Smooth muscle cell (in vitro differentiated cells): Measurements from ENCODE around the gene UGT1A6. TPM values are rescaled to one million over a fixed set of nuclear protein-coding genes. Genes with fewer than 3 reads are reported as not detected.
"Not testable (repeated sequence)": the region's sequence is repeated elsewhere in the genome, so short reads cannot be mapped to it uniquely, and the experiment has no call there.

Experiments
- DNase-seq: peaks from one replicate; lab custom pipeline; 2025; ENCODE audit not compliant: unreplicated experiment; lab: John Stamatoyannopoulos, UW
- H2AFZ ChIP-seq: fragments of 200-600 bp; sonication (generic); 2 replicates; pipeline ENCODE4 v1.6.0; 2016; ENCODE audit warnings: antibody characterized with exemption, low read depth, mild to moderate bottlenecking
- H3F3A ChIP-seq: fragments of 200-600 bp; sonication (generic); 2 replicates; pipeline ENCODE4 v1.6.0; 2017; ENCODE audit warnings: antibody characterized with exemption, low read depth
- H3K27ac ChIP-seq: fragments of 200-600 bp; sonication (generic); 2 replicates; pipeline ENCODE4 v1.5.1; 2016; ENCODE audit warnings: low read depth, mild to moderate bottlenecking
- H3K27me3 ChIP-seq: fragments of 200-600 bp; sonication (generic); 2 replicates; pipeline ENCODE4 v1.6.1; 2016; ENCODE audit warnings: low read depth, mild to moderate bottlenecking
- H3K36me3 ChIP-seq: fragments of 200-600 bp; sonication (generic); 2 replicates; pipeline ENCODE4 v1.5.1; 2016; ENCODE audit warnings: low read depth
- H3K4me1 ChIP-seq: fragments of 200-600 bp; sonication (generic); 2 replicates; pipeline ENCODE4 v1.5.1; 2016; ENCODE audit warnings: low read depth
- H3K4me2 ChIP-seq: fragments of 200-600 bp; sonication (generic); 2 replicates; pipeline ENCODE4 v1.6.0; 2016; ENCODE audit warnings: mild to moderate bottlenecking
- H3K4me3 ChIP-seq: fragments of 200-600 bp; sonication (generic); 2 replicates; pipeline ENCODE4 v1.5.1; 2016; ENCODE audit warnings: mild to moderate bottlenecking
- H3K79me2 ChIP-seq: fragments of 200-600 bp; sonication (generic); 2 replicates; pipeline ENCODE4 v1.6.0; 2016; ENCODE audit warnings: low read depth, mild to moderate bottlenecking
- H3K9ac ChIP-seq: fragments of 200-600 bp; sonication (generic); 2 replicates; pipeline ENCODE4 v1.6.0; 2016; ENCODE audit warnings: low read depth
- H3K9me3 ChIP-seq: fragments of 200-600 bp; sonication (generic); replicated peaks from 2 replicates; pipeline ENCODE4 v1.5.1; 2016; ENCODE audit warnings: low read depth
- H4K20me1 ChIP-seq: fragments of 200-600 bp; sonication (generic); 2 replicates; pipeline ENCODE4 v1.6.0; 2016; ENCODE audit warnings: low read depth
- CTCF ChIP-seq: fragments of 200-600 bp; sonication (generic); IDR thresholded peaks from 2 replicates; pipeline ENCODE4 v1.5.1; 2017; ENCODE audit warnings: borderline replicate concordance, mild to moderate bottlenecking, antibody characterized with exemption; ENCODE audit not compliant: insufficient read depth, poor library complexity, severe bottlenecking
- WGBS: methylation state at CpG from one replicate; pipeline ENCODE4 v1.1.7; 2016; ENCODE audit warnings: low lambda C conversion rate; 5-methylcytosine and 5-hydroxymethylcytosine counted together
- polyA plus RNA-seq: library from polyadenylated mRNA; unstranded; fragments of >200 nt; fragmentation: Nextera tagmentation; extraction: Ambion mirVana; gene quantifications from 2 replicates; pipeline ENCODE4 v1.2.1, GENCODE V29; 2016
- total RNA-seq: library from RNA; depleted of rRNA; stranded (reverse); fragments of >200 nt; gene quantifications from 2 replicates; pipeline ENCODE4 v1.2.3, GENCODE V29; 2014

The UGT1A6 gene
- total and polyA plus RNA-seq, 2 experiments from 2014 or later, result 0.63 TPM; not detected in 1

DNA sequence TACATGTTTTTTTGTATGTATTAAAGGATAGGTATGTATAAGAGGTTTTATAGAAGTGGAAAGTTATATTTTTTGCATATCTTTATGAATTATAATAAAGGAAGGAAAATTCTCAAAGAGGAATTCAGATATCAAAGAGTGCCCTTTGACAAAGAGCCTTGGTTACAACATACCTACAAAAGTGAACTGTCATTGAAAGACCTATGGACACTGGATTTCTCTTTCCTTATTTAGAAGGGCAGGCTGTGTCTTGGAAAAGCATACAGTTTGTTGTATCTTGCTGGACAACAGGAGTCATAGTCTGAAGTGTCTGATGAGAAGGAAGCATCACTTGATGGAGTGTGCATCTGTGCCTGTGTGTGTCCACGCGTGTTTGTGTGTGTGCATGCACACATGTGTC, 41.3 kb upstream of the UGT1A6 start:
- Histone ChIP-seq H4K20me1 (no peaks in the 10 kb centered on the region), H3K9ac (no peak overlapping the region), H3K36me3 (no peaks in the 10 kb centered on the region), H3K4me2 (no peak overlapping the region), H3K27me3 (no peaks in the 10 kb centered on the region), H3K9me3 (no peaks in the 10 kb centered on the region), H3K27ac (no peak overlapping the region), H3K4me3 (no peak overlapping the region), H3K4me1 (no peaks in the 10 kb centered on the region), H3K79me2 (no peaks in the 10 kb centered on the region), H2AFZ (no peak overlapping the region), H3F3A (no peaks in the 10 kb centered on the region)
- no peak for DNase-seq
- 95% methylated on average over 2 of the region's 2 CpGs for WGBS
- TF ChIP-seq CTCF, result no peak

DNA sequence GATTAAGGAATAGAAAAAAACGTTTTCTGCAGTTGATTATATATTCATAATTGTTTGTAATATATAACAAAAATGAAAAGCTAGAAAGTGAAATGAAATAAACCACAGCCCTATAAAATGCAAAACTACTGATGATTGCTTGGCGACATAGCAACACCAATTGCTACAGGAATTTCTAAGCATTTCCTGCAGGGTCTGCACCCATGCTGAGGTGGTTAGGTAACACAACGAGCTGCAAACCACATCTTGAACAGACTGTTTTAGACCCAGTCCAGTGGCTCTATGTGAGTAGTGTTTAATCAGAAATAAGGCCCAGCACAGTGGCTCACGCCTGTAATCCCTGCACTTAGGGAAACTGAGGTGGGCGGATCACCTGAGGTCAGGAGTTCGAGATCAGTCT, 38.2 kb upstream of the UGT1A6 start:
- no peaks in the 10 kb centered on the region for H3F3A ChIP-seq
- no peak overlapping the region for H2AFZ ChIP-seq
- 73% methylated on average over 6 of the region's 6 CpGs for WGBS
- peaks cover 5% of the 10 kb centered on the region for H3K27me3 ChIP-seq
- H3K36me3 ChIP-seq, result no peaks in the 10 kb centered on the region
- no peak overlapping the region for H3K9ac ChIP-seq
- H3K9me3 ChIP-seq, result no peaks in the 10 kb centered on the region
- H3K79me2 ChIP-seq, result no peaks in the 10 kb centered on the region
- H4K20me1 ChIP-seq, result no peaks in the 10 kb centered on the region
- no peak overlapping the region for H3K4me3 ChIP-seq
- H3K27ac ChIP-seq, result no peak overlapping the region
- no peak overlapping the region for H3K4me2 ChIP-seq
- no peaks in the 10 kb centered on the region for H3K4me1 ChIP-seq
- TF ChIP-seq CTCF, result no peak
- DNase-seq, result no peak

GRCh38 chr2:233655043-233655442, 37.6 kb upstream of the UGT1A6 start:
- Histone ChIP-seq H3K27me3 (peaks cover 5% of the 10 kb centered on the region), H3K9me3 (no peaks in the 10 kb centered on the region), H3K9ac (no peak overlapping the region), H3K27ac (no peak overlapping the region), H3K79me2 (no peaks in the 10 kb centered on the region), H4K20me1 (no peaks in the 10 kb centered on the region), H3K4me3 (no peak overlapping the region), H2AFZ (no peak overlapping the region), H3F3A (no peaks in the 10 kb centered on the region), H3K36me3 (no peaks in the 10 kb centered on the region), H3K4me2 (no peak overlapping the region), H3K4me1 (no peaks in the 10 kb centered on the region)
- DNase-seq, result no peak
- 68% methylated on average over 1 of the region's 1 CpG for WGBS
- no peak for TF ChIP-seq CTCF

DNA sequence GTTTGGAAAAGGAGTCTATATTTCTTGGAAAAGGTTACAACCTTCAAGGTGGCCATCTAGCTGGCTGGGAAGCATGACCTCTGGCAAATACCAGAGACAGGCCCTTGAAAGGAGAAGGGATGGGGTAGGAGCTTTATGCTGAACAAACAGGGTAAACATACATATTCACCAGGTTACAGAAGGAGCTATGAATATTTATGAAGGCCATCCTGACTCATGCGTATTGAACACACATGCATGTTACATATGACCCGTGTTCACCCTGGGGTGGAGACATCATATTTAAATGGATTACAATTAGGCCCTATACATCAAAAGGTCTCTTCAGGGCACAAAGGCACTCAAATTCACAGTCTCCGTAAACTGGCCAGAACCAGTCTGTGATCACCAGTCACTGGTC, 36.7 kb upstream of the UGT1A6 start:
- H2AFZ ChIP-seq, H3K36me3 ChIP-seq, H3K4me2 ChIP-seq, H3K9ac ChIP-seq, H3K79me2 ChIP-seq, DNase-seq, H3K4me1 ChIP-seq, H3F3A ChIP-seq, H3K27ac ChIP-seq, H4K20me1 ChIP-seq, H3K9me3 ChIP-seq, H3K4me3 ChIP-seq, H3K27me3 ChIP-seq: not testable (repeated sequence)
- 98% methylated on average over 3 of the region's 3 CpGs for WGBS
